GM23338 (cell line): ENCODE data around the gene MAPK8IP3. TPM values are rescaled to one million over a fixed set of nuclear protein-coding genes. Genes with fewer than 3 reads are reported as not detected.

Experiments
- ATAC-seq: fragments of 200-7000 bp; cut with Tn5 transposase; 3 replicates; pipeline ENCODE4 v1.9.1; 2020
- DNase-seq: peaks from one replicate; pipeline ENCODE4 v3.0.0-alpha.2; 2015; ENCODE audit warnings: low spot score
- H2AFZ ChIP-seq: fragments of 200-600 bp; sonication (generic); 2 replicates; pipeline ENCODE4 v1.8.0; 2016; ENCODE audit warnings: antibody characterized with exemption, mild to moderate bottlenecking, moderate library complexity
- H3F3A ChIP-seq: fragments of 200-600 bp; sonication (generic); replicated peaks from 2 replicates; pipeline ENCODE4 v1.8.0; 2017; ENCODE audit warnings: antibody characterized with exemption, mixed run types, low read depth
- H3K27ac ChIP-seq: fragments of 200-600 bp; sonication (generic); 2 replicates; pipeline ENCODE4 v1.6.1; 2016; ENCODE audit warnings: low read depth
- H3K27me3 ChIP-seq: fragments of 200-600 bp; sonication (generic); 2 replicates; pipeline ENCODE4 v1.8.0; 2016; ENCODE audit warnings: mild to moderate bottlenecking, mixed run types, moderate library complexity; ENCODE audit not compliant: insufficient read depth
- H3K36me3 ChIP-seq: fragments of 200-600 bp; sonication (generic); 2 replicates; pipeline ENCODE4 v1.8.0; 2016; ENCODE audit warnings: mild to moderate bottlenecking; ENCODE audit not compliant: insufficient read depth
- H3K4me1 ChIP-seq: fragments of 200-600 bp; sonication (generic); 2 replicates; pipeline ENCODE4 v1.8.0; 2016; ENCODE audit warnings: mild to moderate bottlenecking, moderate library complexity; ENCODE audit not compliant: insufficient read depth
- H3K4me2 ChIP-seq: fragments of 200-600 bp; sonication (generic); 2 replicates; pipeline ENCODE4 v1.7.1; 2017; ENCODE audit warnings: mixed run types
- H3K4me3 ChIP-seq: fragments of 200-600 bp; sonication (generic); 2 replicates; pipeline ENCODE4 v1.6.1; 2016; ENCODE audit warnings: mixed run types
- H3K79me2 ChIP-seq: fragments of 200-600 bp; sonication (generic); replicated peaks from 2 replicates; pipeline ENCODE4 v1.8.0; 2017; ENCODE audit warnings: mild to moderate bottlenecking; ENCODE audit not compliant: insufficient read depth
- H3K9me2 ChIP-seq: fragments of 200-600 bp; sonication (generic); 2 replicates; pipeline ENCODE4 v1.8.0; 2017; ENCODE audit not compliant: insufficient read depth
- H4K20me1 ChIP-seq: fragments of 200-600 bp; sonication (generic); replicated peaks from 2 replicates; pipeline ENCODE4 v1.8.0; 2017; ENCODE audit warnings: mild to moderate bottlenecking; ENCODE audit not compliant: insufficient read depth
- H3K27ac Mint-ChIP-seq: 2 replicates; pipeline ENCODE4 v1.8.0; 2020; ENCODE audit warnings: inconsistent platforms, mild to moderate bottlenecking, moderate library complexity, mixed read lengths
- H3K27me3 Mint-ChIP-seq: 3 replicates; pipeline ENCODE4 v1.8.0; 2022; ENCODE audit warnings: low read depth, mild to moderate bottlenecking, moderate library complexity, mixed read lengths, inconsistent platforms; ENCODE audit not compliant: insufficient read depth, poor library complexity
- H3K36me3 Mint-ChIP-seq: 3 replicates; pipeline ENCODE4 v1.8.0; 2021; ENCODE audit warnings: low read depth, mild to moderate bottlenecking, inconsistent platforms, moderate library complexity, mixed read lengths
- H3K4me1 Mint-ChIP-seq: 3 replicates; pipeline ENCODE4 v1.8.0; 2020; ENCODE audit warnings: mild to moderate bottlenecking, inconsistent platforms, mixed read lengths
- H3K4me3 Mint-ChIP-seq: 3 replicates; pipeline ENCODE4 v1.8.0; 2021; ENCODE audit warnings: moderate library complexity, mild to moderate bottlenecking, inconsistent platforms, mixed read lengths
- H3K9me3 Mint-ChIP-seq: 3 replicates; pipeline ENCODE4 v1.8.0; 2020; ENCODE audit warnings: moderate library complexity, mild to moderate bottlenecking, inconsistent platforms, mixed read lengths
- CREB1 ChIP-seq: fragments of 250-450 bp; sonication (Bioruptor Pico); IDR thresholded peaks from 2 replicates; pipeline ENCODE4 v1.5.0; 2020; ENCODE audit warnings: low read depth, mild to moderate bottlenecking, moderate library complexity
- CTCF ChIP-seq, 2 experiments: fragments of 200-600 bp in 1 of 2; sonication (generic) in 1 of 2; conservative IDR thresholded peaks; 2 replicates each; pipeline versions ENCODE4 v1.5.1 to v1.6.1; 2016 to 2017; ENCODE audit warnings: antibody characterized with exemption in 2 of 2, low read depth in 2 of 2, mild to moderate bottlenecking in 2 of 2, moderate library complexity in 1 of 2
- ETS1 ChIP-seq: IDR thresholded peaks from 2 replicates; pipeline ENCODE4 v1.6.1; 2016; ENCODE audit warnings: antibody characterized with exemption
- EZH2 ChIP-seq: fragments of 200-600 bp; sonication (generic); IDR thresholded peaks from one replicate; pipeline ENCODE4 v1.8.0; 2017; ENCODE audit warnings: antibody characterized with exemption, mild to moderate bottlenecking, low read depth; ENCODE audit not compliant: unreplicated experiment
- EZH2phosphoT487 ChIP-seq: fragments of 200-600 bp; sonication (generic); IDR thresholded peaks from one replicate; pipeline ENCODE4 v1.8.1; 2018; ENCODE audit warnings: antibody characterized with exemption; ENCODE audit not compliant: unreplicated experiment
- JUNB ChIP-seq: IDR thresholded peaks from one replicate; pipeline ENCODE4 v1.6.1; 2016; ENCODE audit warnings: antibody characterized with exemption; ENCODE audit not compliant: unreplicated experiment
- NANOG ChIP-seq: IDR thresholded peaks from 2 replicates; pipeline ENCODE4 v1.6.1; 2016; ENCODE audit warnings: antibody characterized with exemption, borderline replicate concordance
- POLR2AphosphoS5 ChIP-seq: IDR thresholded peaks from 2 replicates; pipeline ENCODE4 v1.6.1; 2016; ENCODE audit warnings: antibody characterized with exemption, low read depth
- REST ChIP-seq: IDR thresholded peaks from one replicate; pipeline ENCODE4 v1.6.1; 2018; ENCODE audit warnings: antibody characterized with exemption; ENCODE audit not compliant: unreplicated experiment
- STAT1 ChIP-seq: IDR thresholded peaks from one replicate; pipeline ENCODE4 v1.6.1; 2016; ENCODE audit warnings: antibody characterized with exemption; ENCODE audit not compliant: unreplicated experiment
- ZNF114 ChIP-seq: fragments of 250-450 bp; sonication (Bioruptor Pico); IDR thresholded peaks from 2 replicates; pipeline ENCODE4 v1.5.0; 2020; ENCODE audit warnings: mild to moderate bottlenecking, moderate library complexity
- ZNF331 ChIP-seq: fragments of 250-450 bp; sonication (Bioruptor Pico); IDR thresholded peaks from 2 replicates; pipeline ENCODE4 v1.5.0; 2020; ENCODE audit warnings: low read depth, mild to moderate bottlenecking, moderate library complexity
- ZNF462 ChIP-seq: fragments of 250-450 bp; sonication (Bioruptor Pico); IDR thresholded peaks from 2 replicates; pipeline ENCODE4 v1.5.0; 2020; ENCODE audit warnings: mild to moderate bottlenecking, moderate library complexity
- polyA plus RNA-seq: library from polyadenylated mRNA; unstranded; fragments of >200 nt; fragmentation: Nextera tagmentation; extraction: Ambion mirVana; gene quantifications from 2 replicates; pipeline ENCODE4 v1.2.1, GENCODE V29; 2016
- total RNA-seq: library from RNA; depleted of rRNA; stranded (reverse); fragments of >200 nt; shearing (Covaris generic); gene quantifications from 2 replicates; pipeline ENCODE4 v1.2.3, GENCODE V29; 2014

Gene MAPK8IP3
- total and polyA plus RNA-seq, 2 experiments from 2014 or later: 11.3 to 58.4 TPM

- Mint-ChIP-seq H3K9me3 (peaks cover 4% of the 10 kb centered on the region; the same call in 2 of the 3 replicates), H3K4me1 (peaks cover 4% of the 10 kb centered on the region), H3K27ac (no peak overlapping the region), H3K4me3 (no peak overlapping the region), H3K36me3 (peaks cover 14% of the 10 kb centered on the region), H3K27me3 (peaks cover 24% of the 10 kb centered on the region)
- H4K20me1 ChIP-seq: peaks cover 13% of the 10 kb centered on the region; the same call in 1 of the 2 replicates
- peaks cover 15% of the 10 kb centered on the region for H3K79me2 ChIP-seq
- H3K27me3 ChIP-seq: no peaks in the 10 kb centered on the region
- no peaks in the 10 kb centered on the region for H3K36me3 ChIP-seq
- no peaks in the 10 kb centered on the region for H3K4me1 ChIP-seq
- DNase-seq: no peak
- H3K4me3 ChIP-seq: no peak overlapping the region
- no peak overlapping the region for H3K4me2 ChIP-seq
- TF ChIP-seq ZNF462: no peak
- TF ChIP-seq ZNF331 (CRISPR knock-in tag): no peak
- no peak for TF ChIP-seq REST
- no peak for TF ChIP-seq ZNF114 (CRISPR knock-in tag)
- TF ChIP-seq EZH2: no peak
- TF ChIP-seq ETS1: no peak
- TF ChIP-seq STAT1: no peak
- no peak for TF ChIP-seq POLR2AphosphoS5
- TF ChIP-seq EZH2phosphoT487: no peak
- no peak for TF ChIP-seq JUNB
- no peak for TF ChIP-seq CREB1
- TF ChIP-seq NANOG: no peak
- no peak for TF ChIP-seq CTCF (conservative IDR thresholded peaks at IDR 0.05; ENCODE audit: low read depth in 2 of 2)
- H3F3A ChIP-seq: peaks cover 10% of the 10 kb centered on the region; the same call in 1 of the 2 replicates
- no peak for ATAC-seq
- H3K9me2 ChIP-seq: no peaks in the 10 kb centered on the region
- no peak overlapping the region for H3K27ac ChIP-seq
- H2AFZ ChIP-seq: no peak overlapping the region
Measured at GRCh38 chr16:1775846-1776671, 70.1 kb downstream of the MAPK8IP3 start.
